A673 (cell line): ENCODE data around the gene MYO5B.

ENCODE experiments used
- EZH2 ChIP-seq: fragments of 200-600 bp; sonication (generic); IDR thresholded peaks from 2 replicates; pipeline ENCODE4 v1.6.1; 2017; ENCODE audit warnings: borderline replicate concordance, low read depth, mild to moderate bottlenecking, mixed read lengths, antibody characterized with exemption, low read length; ENCODE audit not compliant: poor library complexity, severe bottlenecking
- TF ChIP-seq, protein P1 (sequence below): fragments of 300-800, 200-600 bp; sonication (generic); conservative IDR thresholded peaks from 2 replicates; pipeline ENCODE4 v1.5.1; 2017; ENCODE audit warnings: low read depth, mild to moderate bottlenecking, antibody characterized with exemption, low read length, moderate library complexity, mixed read lengths

DNA sequence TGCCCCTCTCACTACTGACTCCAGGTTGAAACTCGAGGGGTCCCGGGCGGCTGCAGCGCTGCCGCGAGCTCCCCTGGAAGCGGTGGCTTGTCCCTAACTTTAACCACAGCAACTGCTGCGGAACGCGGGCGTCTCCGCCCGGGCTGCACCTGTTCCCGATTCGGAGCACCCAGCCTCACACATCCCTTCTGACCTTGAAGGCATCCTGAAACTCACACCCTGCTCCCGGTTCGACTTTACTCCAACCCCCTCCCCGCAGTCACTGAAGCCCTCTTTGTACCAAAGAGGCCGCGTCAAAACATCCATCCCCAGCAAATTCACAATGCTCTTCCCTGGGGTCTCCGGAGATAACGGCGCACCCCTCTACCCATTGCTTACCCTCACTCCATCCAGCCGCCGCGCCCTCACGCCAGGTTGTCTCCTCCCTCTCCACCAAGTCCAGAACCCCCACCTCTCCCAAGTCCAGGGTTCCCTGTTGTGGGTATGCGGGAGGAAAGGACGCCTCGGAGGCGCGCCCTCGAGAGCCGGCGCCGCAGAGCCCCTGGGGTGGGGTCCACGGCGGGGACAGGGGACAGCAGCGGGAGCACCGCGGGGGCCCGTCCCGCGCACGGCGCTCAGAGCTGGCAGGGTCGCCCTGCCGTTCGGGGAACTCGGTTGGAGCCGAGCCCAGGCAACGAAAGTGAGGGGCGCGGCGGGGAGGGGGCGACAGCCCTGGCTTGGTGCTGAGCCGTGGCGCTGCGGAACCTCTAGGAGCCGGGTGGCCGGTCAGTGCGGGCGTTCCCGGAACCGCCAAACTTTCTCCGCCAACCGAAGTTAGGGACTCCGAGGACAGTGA is 934 bp downstream of the MYO5B start:
- TF ChIP-seq, protein P1, sequence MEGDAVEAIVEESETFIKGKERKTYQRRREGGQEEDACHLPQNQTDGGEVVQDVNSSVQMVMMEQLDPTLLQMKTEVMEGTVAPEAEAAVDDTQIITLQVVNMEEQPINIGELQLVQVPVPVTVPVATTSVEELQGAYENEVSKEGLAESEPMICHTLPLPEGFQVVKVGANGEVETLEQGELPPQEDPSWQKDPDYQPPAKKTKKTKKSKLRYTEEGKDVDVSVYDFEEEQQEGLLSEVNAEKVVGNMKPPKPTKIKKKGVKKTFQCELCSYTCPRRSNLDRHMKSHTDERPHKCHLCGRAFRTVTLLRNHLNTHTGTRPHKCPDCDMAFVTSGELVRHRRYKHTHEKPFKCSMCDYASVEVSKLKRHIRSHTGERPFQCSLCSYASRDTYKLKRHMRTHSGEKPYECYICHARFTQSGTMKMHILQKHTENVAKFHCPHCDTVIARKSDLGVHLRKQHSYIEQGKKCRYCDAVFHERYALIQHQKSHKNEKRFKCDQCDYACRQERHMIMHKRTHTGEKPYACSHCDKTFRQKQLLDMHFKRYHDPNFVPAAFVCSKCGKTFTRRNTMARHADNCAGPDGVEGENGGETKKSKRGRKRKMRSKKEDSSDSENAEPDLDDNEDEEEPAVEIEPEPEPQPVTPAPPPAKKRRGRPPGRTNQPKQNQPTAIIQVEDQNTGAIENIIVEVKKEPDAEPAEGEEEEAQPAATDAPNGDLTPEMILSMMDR = no peak
- peak; percentile 97 for TF ChIP-seq EZH2
